ENCODE results near the gene PLAC8.

DNA sequence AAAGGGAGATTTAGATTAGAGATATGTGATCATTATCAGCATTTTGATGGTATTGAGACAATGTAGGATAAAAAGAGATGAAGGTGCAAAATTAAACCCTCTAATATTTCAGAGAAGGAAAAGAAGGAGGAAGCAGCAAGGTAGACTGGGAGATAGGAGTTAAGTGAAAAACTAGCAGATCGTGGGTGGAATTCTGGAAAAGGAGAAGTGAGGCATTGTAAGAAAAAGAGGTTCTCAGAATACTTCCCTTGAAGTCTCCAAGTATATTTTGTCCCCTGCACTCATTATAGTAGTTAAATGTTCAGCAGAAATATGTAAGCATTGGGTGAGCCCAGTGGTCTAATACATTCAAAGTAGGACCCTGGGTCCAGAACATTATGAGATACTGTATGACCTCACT is 49.3 kb downstream of the PLAC8 start:
- TF ChIP-seq, protein P1, sequence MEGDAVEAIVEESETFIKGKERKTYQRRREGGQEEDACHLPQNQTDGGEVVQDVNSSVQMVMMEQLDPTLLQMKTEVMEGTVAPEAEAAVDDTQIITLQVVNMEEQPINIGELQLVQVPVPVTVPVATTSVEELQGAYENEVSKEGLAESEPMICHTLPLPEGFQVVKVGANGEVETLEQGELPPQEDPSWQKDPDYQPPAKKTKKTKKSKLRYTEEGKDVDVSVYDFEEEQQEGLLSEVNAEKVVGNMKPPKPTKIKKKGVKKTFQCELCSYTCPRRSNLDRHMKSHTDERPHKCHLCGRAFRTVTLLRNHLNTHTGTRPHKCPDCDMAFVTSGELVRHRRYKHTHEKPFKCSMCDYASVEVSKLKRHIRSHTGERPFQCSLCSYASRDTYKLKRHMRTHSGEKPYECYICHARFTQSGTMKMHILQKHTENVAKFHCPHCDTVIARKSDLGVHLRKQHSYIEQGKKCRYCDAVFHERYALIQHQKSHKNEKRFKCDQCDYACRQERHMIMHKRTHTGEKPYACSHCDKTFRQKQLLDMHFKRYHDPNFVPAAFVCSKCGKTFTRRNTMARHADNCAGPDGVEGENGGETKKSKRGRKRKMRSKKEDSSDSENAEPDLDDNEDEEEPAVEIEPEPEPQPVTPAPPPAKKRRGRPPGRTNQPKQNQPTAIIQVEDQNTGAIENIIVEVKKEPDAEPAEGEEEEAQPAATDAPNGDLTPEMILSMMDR (optimal IDR thresholded peaks at IDR 0.05 in 1 of 3, IDR thresholded peaks at IDR 0.05 in 1 of 3, conservative IDR thresholded peaks at IDR 0.05 in 1 of 3; ENCODE audit: extremely low read depth in 1 of 3, insufficient read depth in 2 of 3, low read length in 3 of 3): no peak
- TF ChIP-seq EZH2 (IDR thresholded peaks at IDR 0.05; ENCODE audit: low read length): no peak

Data from keratinocyte (primary cell).